Coronary artery (tissue), 2 donors: Measurements from ENCODE around the gene DMRT3.

ENCODE experiments used
- DNase-seq: peaks from one replicate; pipeline ENCODE4 v3.0.0-alpha.2; 2017; ENCODE audit warnings: low spot score
- H3K27ac ChIP-seq, 2 donors: fragments of 200-600 bp; sonication (generic); one replicate each; pipeline ENCODE4 v1.5.1; 2016 to 2019
- H3K4me3 ChIP-seq: fragments of 200-600 bp; sonication (generic); 2 replicates; pipeline ENCODE4 v1.5.1; 2016; ENCODE audit warnings: mild to moderate bottlenecking, moderate library complexity
- CTCF ChIP-seq: fragments of 200-600 bp; sonication (generic); IDR thresholded peaks from one replicate; pipeline ENCODE4 v1.5.1; 2019; ENCODE audit warnings: antibody characterized with exemption

Gene DMRT3

GRCh38 chr9:1034271-1034670, 57.8 kb downstream of the DMRT3 start:
- TF ChIP-seq CTCF, result no peak
- no peak for DNase-seq
- no peak overlapping the region for H3K4me3 ChIP-seq
- no peak overlapping the region for H3K27ac ChIP-seq

GRCh38 chr9:1039589-1039988, 63.1 kb downstream of the DMRT3 start:
- Histone ChIP-seq H3K27ac (no peak overlapping the region), H3K4me3 (no peak overlapping the region)
- TF ChIP-seq CTCF, result no peak
- no peak for DNase-seq
